Stimulated activated CD8-positive, alpha-beta memory T cell treated with anti-CD3 and anti-CD28 coated beads, Interleukin-7, amount 100 ng/mL, for 48 hours (primary cell): ENCODE data around the gene TMEM123.
A peak's percentile ranks its signal among the peaks of the same experiment; 100 is the strongest.

Experiments used
- DNase-seq, 2 donors: peaks; one replicate each; pipeline ENCODE4 v3.0.0-alpha.2; 2020; ENCODE audit warnings: low read depth in 1 of 2; ENCODE audit errors: extremely low read depth in 1 of 2

The TMEM123 gene

DNA sequence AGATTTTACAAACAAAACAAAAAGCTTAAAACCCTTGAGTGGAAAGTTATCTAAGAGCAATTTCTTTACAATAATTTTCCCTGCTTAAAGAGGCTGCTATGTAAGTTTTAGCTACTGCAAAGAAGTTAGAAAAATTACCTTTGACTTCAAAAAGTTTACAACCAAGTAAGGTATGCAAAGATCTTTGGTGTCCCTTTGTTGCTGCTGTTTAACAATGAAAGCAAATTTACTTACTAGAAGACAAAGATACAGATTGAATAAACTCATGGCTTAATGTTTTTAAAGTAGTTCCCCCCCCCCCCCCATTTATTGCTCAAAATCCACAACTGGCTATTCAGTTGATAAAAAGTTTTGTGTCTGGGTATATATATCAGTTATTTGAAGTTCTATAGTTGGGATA lies 26.0 kb downstream of the TMEM123 start:
- DNase-seq, result no peak

DNA sequence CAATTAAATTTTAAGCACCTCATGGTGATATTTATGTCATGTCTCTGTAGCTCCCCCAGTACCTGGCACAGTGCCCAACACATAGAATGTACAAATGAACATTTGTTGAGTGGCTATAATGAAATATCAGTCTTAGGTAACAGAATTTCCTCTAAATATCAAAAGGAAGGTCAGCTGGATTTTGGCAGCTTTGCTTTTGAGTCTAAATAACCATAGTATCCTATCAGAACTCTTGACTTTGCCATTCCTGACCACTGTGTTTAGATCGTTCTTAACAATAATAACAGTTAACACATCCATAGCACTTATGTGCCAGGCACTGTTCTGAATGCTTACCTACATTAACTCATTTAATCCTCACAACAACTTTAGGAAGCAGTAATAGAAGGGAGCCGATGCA lies 26.6 kb downstream of the TMEM123 start:
- DNase-seq, result no peak

DNA sequence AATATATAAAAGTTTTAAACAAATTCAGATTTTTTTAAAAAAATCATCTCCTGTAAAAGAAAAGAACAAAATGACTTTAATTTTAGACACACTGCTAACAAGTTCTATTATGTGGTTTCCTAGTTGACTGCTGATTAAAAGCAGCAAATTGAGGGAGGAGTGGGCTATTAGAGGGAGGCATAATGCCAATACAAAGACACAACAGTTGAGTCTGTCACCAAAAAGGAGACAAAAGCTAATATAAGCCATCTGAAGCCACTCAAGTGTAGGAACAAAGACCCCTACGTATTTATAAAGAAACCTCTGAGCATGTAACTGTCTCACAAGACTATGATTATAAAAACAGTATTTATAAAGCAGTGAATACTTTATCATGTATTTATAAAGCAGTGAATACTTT lies 28.6 kb downstream of the TMEM123 start:
- DNase-seq, result no peak

DNA sequence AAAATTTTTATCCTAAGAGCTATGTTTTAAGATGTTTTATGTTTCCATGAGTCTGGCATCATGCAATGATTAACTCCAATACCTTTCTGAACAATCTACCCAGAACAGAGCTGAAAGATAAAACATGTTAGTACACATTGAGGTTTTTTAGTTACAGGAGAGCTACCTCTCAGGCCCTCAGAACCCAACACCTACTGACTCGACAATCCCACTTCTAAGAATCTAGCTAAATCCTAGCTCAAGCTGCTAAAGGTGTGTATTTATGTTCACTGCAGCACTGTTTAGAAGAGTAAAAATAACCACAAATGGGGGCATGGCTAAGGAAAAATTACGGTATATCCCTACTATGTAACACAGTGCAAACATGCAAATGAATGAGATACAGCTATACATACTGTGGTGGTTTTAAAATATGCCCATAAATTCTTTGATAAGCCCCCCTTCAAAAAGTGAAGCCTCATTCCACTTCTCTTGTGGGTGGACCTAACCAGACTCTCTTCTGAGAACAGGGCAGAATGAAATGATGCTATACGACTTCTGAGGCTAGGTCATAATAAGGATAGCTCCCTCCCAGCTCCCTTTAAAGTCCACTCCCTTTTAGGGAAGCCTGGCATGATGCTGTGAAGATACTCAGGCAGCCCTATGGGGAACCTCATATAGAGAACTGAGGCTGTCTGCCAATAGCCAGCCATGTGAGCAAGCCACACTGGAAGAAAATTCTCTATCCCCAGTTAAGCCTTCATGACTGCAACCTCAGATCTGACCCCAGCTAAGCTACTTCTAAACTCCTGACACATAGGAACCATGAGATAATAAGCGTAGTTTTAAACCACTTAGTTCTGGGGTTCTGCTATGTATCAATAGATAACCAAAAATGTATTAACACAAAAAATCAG lies 29.5 kb downstream of the TMEM123 start:
- no peak for DNase-seq

DNA sequence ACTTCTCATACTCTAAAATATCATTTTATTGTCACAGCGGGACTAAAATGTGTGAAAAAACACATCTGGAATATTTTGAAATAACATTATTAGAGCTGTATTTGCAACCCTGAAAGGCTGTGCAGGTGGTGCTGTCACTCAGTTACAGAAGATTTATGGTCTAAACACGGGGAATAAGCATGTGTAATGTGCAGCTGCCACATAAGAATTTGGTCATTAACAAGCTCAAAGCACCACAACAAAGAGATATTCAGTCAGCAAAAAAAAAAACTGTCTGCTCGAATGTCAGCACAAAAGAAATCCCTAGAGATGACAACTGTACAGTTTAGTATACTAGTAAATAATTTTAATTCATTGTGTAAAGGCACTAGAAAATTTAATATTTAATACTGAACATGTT lies 31.3 kb downstream of the TMEM123 start:
- DNase-seq, result no peak

DNA sequence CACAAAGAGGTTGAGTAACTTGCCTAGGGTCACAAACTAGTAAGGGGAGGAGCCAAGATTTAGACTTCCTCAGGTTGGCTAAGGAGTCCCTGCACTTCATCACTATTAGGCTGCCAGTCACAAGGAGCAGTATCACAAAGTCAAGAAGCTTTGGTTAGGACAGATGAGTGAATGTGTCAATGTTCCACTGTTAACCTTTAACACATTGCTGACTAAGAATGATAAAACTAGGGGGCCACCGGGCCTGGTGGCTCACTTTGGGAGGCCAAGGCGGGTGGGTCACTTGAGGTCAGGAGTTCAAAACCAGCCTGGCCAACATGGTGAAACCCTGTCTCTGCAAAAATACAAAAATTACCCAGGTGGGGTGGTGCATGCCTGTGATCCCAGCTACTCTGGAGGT lies 32.0 kb downstream of the TMEM123 start:
- peak in 1 of 2 donors; percentile 25 for DNase-seq

DNA sequence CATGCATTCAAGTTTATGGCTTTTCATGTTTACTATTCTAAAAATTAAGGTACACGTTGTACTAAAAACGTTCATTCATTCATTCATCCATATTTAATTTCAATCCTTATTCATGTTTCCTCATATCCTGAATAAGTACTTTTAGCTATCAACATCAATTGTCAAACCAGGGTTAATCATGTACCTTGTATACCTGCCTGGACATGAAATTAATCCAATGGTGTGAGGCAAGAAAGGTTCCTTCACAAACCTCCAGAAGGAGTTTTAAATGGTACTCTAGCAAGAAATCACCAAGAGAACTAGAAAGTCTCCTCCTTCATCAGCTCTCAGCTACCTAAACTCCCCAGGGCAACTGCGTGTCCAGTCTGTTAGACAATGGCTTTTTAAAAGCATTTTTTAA lies 33.4 kb downstream of the TMEM123 start:
- DNase-seq, result no peak

DNA sequence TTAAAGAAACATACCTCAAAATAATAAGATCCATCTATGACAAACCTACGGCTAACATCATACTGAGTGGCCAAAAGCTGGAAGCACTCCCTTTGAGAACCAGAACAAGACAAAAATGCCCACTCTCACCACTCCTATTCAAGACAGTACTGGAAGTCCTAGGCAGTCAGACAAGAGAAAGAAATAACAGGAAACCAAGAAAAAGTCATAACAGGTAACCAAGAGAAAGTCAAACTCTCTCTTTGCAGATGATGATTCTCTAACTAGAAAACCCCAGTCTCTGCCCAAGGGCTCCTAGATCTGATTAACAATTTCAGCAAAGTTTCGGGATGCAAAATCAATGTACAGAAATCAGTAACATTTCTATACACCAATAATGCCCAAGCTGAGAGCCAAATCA lies 35.6 kb downstream of the TMEM123 start:
- no peak for DNase-seq

DNA sequence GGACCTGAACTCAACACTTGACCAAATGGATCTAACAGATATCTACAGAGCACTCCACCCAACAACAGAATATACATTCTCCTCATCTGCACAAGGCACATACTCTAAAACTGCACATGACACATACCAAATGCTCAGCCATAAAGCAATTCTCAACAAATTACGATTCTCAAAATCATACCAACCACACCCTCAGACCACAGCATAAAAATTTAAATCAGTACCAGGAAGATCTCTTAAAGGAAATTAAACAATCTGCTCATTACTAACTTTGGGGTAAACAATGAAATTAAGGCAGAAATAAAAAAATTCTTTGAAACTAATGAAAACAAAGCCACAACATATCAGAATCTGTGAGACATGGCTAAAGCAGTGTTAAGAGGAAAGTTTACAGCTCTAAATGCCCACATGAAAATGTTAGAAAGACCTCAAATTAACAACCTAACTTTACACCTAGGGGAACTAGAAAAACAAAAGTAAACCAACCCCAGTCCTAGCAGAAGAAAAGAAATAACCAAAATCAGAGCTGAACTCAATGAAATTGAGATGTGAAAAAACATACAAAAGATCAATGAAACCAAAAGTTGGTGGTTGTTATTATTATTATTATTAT lies 37.2 kb downstream of the TMEM123 start:
- DNase-seq, result no peak

DNA sequence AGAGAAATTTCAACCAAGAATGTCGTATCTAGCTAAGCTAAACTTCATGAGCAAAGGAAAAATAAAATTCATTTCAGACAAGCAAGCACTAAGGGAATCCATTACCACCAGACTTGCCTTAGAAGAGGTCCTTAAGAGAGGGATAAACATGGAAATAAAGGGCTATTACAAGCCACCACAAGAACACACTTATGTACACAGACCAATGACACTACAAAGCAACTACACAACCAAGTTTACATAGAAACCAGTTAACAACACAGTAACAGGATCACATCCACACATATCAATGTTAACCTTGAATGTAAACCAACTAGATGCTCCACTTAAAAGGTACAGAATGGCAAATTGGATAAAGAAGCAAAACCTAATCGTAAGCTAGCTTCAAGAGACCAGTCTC lies 38.0 kb downstream of the TMEM123 start:
- DNase-seq, result no peak

DNA sequence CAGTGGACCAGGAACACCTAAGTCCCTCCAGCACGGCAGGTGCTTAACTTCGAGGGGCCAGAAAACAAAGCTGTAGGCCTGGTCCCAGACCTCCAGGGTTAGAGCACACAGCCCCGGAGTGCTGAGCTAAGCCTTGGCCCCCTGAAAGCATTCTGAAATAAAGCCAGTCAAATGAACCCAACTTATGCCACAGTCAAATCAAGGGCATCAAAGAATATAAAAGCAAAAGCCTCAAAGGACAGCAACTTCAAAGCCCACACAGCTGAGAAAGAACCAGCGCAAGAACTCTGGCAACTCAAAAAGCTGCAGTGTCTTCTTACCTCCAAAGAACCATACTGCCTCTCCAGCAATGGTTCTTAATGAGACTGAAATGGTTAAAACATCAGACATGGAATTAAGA lies 39.1 kb downstream of the TMEM123 start:
- DNase-seq, result no peak

DNA sequence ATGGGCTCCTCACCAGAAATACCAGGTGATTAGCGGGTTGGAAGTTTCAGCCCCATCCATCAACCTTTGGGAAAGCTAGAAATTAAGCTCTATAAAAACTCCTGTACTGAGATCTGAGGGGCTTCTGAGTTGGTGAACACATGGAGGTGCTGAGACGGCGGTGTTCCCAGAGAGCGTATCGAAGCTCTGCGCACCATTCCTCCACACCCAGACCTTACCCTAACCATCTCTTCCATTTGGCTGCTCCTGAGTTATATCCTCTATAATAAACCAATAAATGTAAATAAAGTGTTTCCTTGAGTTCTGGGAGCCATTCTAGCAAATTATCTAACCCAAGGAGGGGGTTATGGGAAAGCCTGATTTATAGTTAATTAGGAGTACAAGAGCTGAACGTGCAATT lies 41.4 kb downstream of the TMEM123 start:
- DNase-seq, result no peak

DNA sequence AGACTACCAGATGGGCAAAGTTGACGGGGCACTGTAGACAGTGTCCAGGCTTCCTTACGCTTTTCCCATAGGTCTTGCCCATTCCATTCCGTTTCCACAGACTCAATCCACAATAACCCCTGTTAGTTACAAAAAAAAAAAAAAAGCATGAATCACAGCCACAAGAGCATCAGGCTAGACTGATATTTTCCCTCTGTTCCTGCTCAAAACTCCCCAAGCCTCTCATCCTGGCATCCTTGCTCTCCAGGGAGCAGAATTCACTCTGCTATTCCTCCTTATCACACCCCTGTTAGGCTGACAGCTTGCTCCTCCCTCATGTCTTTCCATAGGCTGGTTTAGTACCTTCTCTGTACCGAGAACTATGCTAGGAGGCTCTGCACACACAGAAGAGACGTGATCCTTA lies 42.2 kb downstream of the TMEM123 start:
- DNase-seq, result no peak

DNA sequence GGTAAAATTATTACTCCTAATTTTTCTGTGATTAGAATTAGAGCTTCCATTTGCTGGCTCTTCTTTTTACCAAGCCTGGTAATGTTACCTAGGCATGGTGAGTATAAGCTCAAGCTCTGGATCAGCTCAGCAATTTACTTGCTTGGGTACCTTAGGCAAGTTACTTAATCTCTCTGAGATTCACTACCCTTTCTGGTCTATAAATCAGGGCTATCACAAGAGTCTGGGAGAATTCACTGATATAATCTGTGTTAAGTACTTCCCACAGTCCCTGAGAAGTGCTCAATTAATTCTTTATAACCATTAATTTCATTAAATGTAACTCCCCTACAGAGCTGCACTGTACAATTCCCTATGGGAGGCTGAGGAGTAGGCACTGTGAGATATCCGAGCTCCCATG lies 44.2 kb downstream of the TMEM123 start:
- DNase-seq, result no peak

DNA sequence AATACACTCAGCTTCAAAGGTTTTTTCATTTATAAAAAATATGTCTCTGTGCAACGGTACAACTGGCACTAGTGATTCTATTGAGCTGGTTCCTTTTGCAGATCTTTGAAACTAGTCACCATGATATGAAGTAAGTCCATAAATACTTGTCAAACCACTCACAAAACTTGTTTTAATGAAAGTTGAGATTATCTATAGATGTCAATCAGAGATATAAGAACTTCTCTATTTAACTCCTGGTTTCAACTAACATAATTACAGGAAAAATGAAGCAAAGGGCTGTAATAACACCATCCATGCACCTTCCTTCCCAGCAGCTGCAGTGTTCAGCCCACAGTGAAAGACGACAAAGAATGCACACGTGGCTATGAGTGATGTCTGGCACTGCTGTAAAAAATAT lies 44.7 kb downstream of the TMEM123 start:
- DNase-seq, result no peak

DNA sequence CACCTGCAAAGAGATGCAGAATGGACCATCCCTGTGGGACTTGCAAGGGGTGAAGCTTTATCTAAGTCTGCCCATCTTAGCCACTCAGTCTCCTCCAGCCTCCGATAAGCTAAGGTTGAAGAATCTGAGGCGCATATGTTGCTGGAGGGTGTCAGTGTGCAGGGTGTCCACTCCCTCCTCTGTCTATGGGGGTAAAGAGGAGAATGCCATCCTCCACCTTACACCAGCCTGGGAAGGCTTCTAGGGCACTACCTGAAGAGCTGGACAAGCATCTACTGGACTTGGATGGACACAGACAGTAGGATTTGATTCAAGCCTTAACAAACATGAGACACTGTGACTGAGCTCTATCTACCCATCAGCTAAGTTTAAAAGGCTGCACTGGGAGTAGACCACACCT lies 46.5 kb downstream of the TMEM123 start:
- DNase-seq, result no peak

DNA sequence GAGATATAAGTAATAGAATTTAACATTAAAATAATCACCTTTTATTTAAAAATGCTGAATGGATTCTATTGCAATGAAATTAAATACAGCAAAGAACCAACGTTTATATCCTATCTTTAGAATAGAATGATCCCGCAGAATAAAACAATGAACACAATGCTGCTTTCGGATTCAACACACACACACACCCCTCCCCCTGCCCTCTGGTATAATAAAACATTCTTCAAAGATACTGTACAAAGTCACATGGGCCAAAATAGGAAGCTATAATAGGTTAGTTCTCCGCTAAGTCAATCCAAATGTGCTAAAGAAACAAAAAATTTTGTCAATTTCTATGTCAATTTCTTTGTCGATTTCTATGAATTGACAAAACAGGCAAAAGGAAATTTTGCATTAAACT lies 47.1 kb downstream of the TMEM123 start:
- DNase-seq, result no peak

DNA sequence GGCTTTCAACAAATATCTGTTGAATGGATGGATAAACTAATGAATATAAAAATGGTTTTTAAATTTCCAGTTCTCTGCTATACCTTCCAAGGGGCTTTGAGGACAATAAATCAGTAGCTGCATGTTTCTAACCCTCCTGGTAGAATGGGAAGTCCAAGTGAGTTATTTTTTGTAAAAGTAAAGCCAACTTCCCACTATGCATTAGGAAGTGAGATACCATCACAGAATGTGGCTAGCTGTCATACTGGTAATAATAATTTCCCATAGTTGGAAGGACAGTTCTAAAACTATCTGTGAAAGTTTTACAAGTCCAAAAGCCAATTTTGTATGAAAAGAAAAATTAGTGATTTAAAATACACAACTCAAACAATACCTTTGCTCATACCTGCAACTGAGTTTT lies 50.0 kb downstream of the TMEM123 start:
- DNase-seq, result no peak

DNA sequence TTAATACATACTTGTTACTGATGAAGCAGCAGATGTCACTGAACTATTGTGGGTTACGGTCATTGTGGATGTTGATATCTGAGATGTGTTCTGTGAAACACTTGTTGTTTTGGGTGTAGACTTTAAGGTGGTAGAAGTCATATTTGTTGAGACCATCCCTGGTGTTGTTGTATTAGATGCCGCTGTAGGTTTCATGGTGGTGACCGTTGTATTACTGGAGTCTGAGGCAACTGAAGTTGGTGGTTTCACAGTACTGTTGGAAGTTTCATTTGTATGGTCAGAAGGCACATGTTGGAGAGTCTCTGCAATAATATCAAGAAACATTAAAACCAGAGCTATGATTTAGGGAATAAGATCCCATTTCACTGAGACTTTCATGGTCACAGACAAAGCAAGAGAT lies 50.7 kb downstream of the TMEM123 start:
- DNase-seq, result no peak

DNA sequence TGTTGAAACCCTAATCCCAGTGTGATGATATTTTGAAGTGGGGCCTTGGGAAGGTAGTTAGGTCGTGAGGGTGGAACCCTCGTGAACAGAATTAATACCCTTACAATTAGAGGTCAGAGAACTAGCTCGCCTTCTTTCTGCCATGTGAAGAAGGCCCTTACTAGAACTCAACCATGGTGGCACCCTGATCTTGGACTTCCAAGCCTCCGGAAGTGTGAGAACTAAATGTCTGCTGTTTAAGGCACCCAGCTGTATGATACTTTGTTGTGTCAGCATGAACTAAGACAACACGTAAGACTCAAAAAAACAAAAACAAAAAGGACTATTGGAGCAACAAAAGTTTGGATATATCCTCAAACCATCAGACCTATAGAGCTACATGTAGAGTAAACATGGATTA lies 52.0 kb downstream of the TMEM123 start:
- DNase-seq, result no peak

DNA sequence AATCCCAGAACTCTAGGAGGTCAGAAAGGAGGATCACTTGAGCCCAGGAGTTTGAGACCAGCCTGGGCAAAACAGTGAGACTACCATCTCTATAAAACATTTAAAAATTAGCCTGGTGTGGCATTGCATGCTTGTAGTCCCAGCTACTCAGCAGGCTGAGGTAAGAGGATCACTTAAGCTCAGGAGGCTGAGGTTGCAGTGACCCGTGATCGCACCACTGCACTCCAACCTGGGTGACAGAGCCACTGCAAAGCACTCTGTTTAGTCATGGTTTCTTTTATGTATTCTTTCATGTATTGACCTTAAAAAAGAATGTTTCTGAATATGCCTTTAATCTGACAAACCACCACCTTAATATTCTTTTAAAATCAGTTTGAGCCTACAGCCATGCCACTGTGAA lies 53.4 kb downstream of the TMEM123 start:
- DNase-seq, result no peak

DNA sequence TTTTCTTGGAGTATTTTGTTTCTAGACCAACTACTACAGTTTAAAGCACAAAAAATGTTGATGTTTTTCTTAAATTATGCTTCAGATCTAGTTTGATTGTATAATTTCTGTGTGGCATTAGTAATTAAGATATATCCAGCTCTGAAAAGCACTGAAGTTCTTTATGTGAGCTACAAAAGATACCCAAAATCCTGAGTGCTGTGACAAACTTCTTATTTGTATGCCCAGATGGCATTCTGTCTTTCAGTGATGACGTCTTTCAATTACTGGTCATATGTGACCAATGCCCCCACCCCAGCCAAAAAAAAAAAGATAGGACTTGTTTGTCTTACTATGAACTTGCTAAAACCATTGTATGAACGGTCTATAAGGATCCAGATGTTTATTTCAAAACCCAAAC lies 54.3 kb downstream of the TMEM123 start:
- DNase-seq, result no peak
